ENCODE results near the gene TRAPPC2L.

DNA sequence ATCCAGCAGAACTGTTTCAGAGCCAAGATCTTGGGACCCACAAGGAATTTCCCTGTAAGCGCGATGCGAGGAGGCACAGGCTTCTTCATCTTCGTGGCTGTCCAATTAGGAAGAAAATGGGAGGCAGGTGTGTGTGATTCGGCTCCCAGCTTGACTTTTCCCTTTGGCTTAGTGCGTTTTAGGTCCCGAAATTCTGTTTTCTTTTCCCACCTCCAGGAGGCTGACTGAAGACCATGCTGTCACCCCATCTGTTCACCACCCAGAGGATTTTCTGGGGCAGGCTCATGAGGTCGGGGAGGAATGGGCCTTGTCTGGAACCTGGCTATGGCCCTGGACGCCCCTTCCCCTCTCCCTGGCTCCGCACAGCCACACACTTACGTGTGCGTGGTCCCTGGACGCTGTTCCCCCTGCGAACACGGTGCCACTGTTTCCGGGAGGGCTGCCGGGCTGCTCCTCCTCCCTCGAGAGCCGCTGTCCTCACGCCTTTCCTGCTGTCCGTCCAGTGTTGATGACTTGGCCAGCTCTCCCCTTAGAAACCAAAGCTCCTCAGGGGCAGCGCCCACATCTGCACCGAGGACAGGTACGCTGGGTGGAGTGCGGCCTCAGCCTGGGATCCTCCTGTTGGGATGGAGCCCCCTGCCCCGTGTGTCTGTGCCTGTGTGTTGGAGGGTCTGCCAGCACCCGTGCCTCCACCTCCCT, 12.2 kb downstream of the TRAPPC2L start:
- TF ChIP-seq CTCF (IDR thresholded peaks at IDR 0.05), result no peak
- no peak for TF ChIP-seq ZFX (IDR thresholded peaks at IDR 0.05; ENCODE audit: borderline replicate concordance)

Measured in 22Rv1 (cell line).